Measurements from ENCODE around the gene PBXIP1.

PBXIP1 gene

DNA sequence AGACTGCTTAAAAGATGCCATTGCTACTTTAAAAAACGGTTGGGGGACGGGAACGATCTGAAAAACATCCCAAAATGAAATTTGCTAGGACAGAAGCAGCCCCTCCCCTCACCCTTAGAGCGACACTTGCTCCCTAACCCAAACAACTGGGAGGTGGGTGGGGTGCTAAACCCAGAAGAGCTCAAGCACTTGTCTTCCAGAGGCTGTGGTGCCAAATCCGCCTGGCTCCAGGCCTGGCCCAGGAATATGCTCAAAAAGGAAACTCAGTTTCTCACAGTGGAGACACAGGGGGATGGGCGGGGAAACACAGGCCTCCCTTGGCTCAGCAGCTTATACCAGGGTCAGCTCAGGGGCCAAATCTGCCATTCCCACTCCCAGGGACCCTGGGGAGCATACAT is 644 bp upstream of the PBXIP1 start:
- no peak for DNase-seq

DNA sequence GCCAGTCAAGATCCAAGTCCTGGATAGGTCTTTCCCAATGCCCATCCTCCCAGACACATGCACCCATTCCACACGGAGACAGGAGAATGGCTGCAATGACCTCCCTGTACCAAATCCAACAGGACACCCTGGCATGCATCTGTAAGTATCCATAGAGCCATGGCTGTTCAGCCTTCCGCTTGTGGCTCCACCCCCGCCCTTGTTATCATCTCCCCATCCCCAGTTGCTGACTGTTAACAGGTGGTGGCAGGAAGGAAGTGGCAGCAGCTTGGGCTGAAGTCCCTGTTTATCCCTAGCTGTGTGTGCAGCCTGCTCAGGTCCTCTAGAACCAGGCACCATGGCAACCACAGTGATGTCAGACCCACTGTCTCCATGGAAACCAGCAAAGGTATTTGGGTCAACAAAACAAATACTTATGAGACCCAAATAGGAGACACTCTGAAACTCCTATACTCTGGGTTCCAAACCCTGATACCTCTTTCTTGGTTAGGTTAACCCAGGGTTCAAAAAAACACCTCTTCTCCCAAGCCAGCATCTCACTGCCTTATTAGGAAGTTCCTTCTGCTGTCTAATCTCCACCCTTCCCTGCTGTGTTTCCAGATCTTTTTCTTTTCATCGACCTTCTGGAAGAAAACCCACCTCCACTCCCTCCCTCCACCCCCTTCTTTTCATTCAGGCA is 721 bp downstream of the PBXIP1 start:
- DNase-seq, result peak; percentile 83

DNA sequence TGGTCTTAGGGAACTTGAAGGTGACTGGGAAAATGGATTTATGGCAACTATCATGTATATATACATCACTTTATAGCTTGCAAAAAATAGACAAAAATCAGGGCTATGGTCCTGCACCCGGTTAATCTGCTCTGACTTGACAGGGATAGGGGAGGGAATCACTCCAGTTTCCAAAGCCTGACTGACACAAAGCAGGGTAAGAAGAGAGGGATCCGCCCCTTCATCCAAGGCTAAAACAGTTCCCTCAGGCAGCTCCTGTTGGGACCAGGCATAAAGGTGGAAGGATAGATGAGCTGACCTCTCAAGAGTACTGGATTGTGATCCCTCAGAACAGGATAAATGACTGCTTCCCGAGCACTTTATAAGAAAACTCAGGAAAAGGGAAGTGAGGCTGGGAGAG is 1.4 kb downstream of the PBXIP1 start:
- no peak for DNase-seq

- DNase-seq, result no peak
These were observed 2.3 kb downstream of the PBXIP1 start for GRCh38 chr1:154953611-154954038.

- no peak for DNase-seq
These were observed 3.2 kb downstream of the PBXIP1 start for GRCh38 chr1:154952664-154953063.

- DNase-seq, result peak; percentile 79
These were observed 3.8 kb downstream of the PBXIP1 start for GRCh38 chr1:154951901-154952657.

- no peak for DNase-seq
These were observed 7.8 kb downstream of the PBXIP1 start for GRCh38 chr1:154948079-154948478.

DNA sequence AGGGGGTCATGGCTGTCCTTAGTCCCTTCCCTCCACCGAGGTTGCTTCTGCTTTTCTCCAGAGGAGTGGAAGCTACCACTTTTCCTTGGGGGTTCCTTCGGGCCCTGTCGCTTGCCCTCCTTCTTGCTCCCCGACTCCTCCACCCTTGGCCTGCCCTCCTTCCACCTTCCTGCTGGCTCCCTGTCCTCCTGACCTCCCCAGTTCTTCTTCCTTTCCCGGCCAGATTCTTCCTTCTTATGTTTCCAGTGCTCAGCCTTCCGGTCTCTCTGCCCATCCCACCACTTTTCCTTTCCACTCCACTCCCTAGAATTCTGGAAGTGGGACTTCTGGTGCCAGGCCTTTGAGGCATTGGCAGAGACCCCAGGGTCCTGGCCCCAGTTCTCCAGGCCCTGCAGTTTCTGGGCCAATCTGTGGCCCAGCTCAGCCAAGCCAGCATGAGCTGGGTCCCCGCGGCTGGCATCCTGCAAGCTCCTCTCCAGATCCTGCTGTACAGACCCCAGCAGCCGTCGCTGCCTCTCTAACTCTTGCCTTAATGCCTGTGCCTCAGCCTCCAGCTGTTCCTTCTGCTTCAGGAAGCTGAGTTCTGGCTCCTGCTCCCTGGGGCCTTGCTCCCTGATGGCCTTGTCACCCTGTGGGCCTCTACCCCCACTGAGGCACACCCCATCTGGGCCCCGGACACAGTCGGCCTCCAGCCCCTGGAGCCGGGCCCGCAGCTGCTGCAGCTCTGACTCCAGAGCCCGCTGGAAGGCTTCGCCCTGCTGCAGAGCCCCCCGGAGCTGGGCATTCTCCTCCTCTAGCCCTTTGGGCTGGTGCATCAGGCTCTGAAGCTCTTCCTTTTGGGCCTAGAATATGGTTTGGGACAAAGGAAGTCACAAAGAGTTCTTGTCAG is 9.7 kb downstream of the PBXIP1 start:
- DNase-seq, result no peak

GRCh38 chr1:154945160-154945961 is 10.5 kb downstream of the PBXIP1 start:
- no peak for DNase-seq

- DNase-seq, result no peak
These were observed 11.3 kb downstream of the PBXIP1 start for GRCh38 chr1:154944401-154945159.

DNA sequence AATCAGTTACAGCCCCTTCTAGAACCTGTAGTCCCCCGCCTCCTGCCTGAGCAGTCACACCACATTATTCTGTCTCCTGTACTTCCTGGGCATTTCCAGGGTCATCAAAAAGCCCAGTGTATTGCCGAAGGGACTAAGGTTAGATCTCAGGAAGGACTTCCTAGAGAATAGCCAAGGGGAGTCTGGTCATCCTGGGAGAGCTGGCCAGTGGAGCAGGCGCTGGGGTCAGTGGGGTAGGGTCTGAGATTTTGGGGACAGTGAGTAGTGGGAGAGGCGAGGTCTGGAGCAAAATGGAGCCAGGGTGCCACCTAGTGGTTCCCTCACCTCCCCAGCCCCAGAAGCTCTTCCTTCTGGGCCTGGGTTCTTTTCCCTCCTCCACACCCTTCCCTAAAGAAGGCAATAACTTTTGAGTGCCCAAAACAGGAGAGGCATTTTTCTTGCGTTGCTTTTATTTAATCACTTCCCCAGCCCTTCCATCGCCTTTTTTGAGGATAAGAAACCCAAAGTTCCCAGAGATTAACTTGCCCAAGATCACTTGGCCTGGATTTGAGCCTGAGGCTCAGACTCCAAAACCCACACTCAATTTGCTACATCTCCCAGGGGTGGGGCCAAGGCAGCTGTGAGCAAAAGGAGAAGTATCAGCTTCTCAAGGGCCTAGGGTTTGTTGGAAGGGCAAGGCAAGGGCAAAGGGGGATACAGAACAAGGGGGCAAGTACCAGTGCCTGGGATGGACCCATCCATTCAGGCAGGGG is 12.1 kb downstream of the PBXIP1 start:
- no peak for DNase-seq

GRCh38 chr1:154941333-154942013 is 14.4 kb downstream of the PBXIP1 start:
- DNase-seq, result no peak

- DNase-seq, result no peak
These were observed 15.2 kb downstream of the PBXIP1 start for GRCh38 chr1:154940651-154941194.

- no peak for DNase-seq
These were observed 15.7 kb downstream of the PBXIP1 start for GRCh38 chr1:154940213-154940560.

DNA sequence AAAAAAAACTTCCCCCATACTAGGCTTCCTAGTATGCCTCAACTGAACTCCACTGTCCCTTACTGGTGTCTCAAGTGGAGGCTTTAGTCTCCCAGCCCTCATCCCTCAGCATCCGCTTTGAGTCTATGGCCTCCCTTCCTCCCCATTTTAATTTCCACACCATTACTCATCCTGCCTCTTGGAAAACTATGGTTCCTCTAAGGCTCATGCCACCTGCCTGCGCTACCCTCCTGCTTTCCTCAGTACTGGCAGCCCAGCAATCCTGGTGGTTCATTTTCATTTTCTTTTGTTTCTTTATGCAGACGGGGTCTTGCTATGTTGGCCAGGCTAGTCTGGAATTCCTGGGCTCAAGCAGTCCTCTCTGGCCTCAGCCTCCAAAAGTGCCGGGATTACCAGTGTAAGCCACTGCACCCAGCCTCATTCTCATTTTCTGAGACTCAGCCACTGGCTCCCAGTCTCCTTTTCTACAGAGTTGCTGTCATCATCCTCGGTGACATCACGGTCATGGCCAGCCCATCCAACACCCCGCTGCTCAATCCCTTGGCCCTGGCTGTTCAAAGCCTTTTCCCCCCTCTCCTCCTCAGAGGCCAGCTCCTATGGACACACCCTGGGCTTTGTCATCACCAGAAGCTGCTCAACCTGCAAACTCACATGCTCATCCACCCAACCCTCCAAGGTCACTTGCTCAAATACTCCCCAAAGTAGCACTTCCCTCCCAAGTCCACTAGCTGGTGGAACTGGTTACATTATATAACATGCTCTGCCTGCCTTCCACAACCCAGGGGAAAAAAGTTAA is 17.1 kb downstream of the PBXIP1 start:
- no peak for DNase-seq

DNA sequence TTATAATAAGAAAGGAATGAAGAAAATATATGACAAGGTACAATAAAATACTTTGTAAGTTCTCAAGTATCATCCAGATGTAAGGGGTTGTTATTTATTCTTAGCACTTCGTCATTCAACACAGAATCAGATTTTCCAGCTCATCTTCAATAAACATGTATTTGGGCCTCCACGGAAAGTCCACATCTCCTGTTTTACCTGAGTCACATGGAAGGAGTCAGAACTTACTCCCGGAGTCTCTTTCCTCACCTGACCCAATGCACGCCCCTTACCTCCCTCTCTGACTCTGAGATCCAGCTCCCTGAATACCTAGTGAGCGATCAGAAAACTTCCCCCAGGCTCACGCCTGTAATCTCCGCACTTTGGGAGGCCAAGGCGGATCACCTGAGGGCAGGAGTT is 17.9 kb downstream of the PBXIP1 start:
- DNase-seq, result no peak

- peak; percentile 92 for DNase-seq
These were observed 18.6 kb downstream of the PBXIP1 start for GRCh38 chr1:154937085-154937987.

- peak; percentile 94 for DNase-seq
These were observed 19.3 kb downstream of the PBXIP1 start, which contains the start of gene PMVK for GRCh38 chr1:154936555-154937084. TSS of gene PMVK (minus strand) at chr1:154936719. CDS start at chr1:154936685, 34 bp downstream.

Measured in activated CD8-positive, alpha-beta memory T cell treated with anti-CD3 and anti-CD28 coated beads, Interleukin-2, amount 50 U/mL, for 48 hours (primary cell).